HEK293 (cell line): Measurements from ENCODE around the gene PRKD3.

Experiments
- CTCF ChIA-PET: fragments of 350-600 bp; formaldehyde crosslinking; extraction: SDS; loops from one replicate; lab custom pipeline; 2021; ENCODE audit warnings: antibody characterized with exemption; lab: Yijun Ruan, JAX
- POLR2A ChIA-PET: fragments of 300-600 bp; formaldehyde crosslinking; extraction: SDS; loops from one replicate; lab custom pipeline; 2020; ENCODE audit warnings: antibody characterized with exemption, inconsistent platforms; lab: Yijun Ruan, JAX
- H3K27ac ChIP-seq: fragments of 200-500 bp; sonication (Bioruptor generic); 2 replicates; pipeline ENCODE4 v1.5.1; 2014; ENCODE audit warnings: low read depth, low read length, control low read depth, inconsistent platforms; ENCODE audit errors: extremely low read depth
- H3K36me3 ChIP-seq, 2 experiments: fragments of 200-500 bp in 1 of 2; sonication (Bioruptor generic) in 1 of 2; 1 replicate in 1 of 2; 2 replicates in 1 of 2; pipeline ENCODE4 v1.5.1; 2014 to 2017; ENCODE audit warnings: inconsistent platforms in 2 of 2, low read length in 2 of 2; ENCODE audit not compliant: control insufficient read depth in 2 of 2, insufficient read depth in 1 of 2
- H3K4me1 ChIP-seq: fragments of 200-500 bp; sonication (Bioruptor generic); 2 replicates; pipeline ENCODE4 v1.5.1; 2014; ENCODE audit warnings: mild to moderate bottlenecking, low read length, inconsistent platforms; ENCODE audit not compliant: control insufficient read depth, insufficient read depth
- H3K4me3 ChIP-seq: 2 replicates; pipeline ENCODE4 v1.5.1; 2011; ENCODE audit warnings: low read depth, mild to moderate bottlenecking, control low read depth, low read length, moderate library complexity
- H3K9me3 ChIP-seq: fragments of 200-500 bp; sonication (Bioruptor generic); 2 replicates; pipeline ENCODE4 v1.5.1; 2014; ENCODE audit warnings: low read depth, low read length, inconsistent platforms; ENCODE audit not compliant: control insufficient read depth, insufficient read depth
- GLI4 ChIP-seq: fragments of 450-650 bp; formaldehyde crosslinking; IDR thresholded peaks from 2 replicates; pipeline ENCODE4 v1.5.1; 2016; ENCODE audit warnings: missing biosample characterization, missing genetic modification characterization
- KLF1 ChIP-seq: fragments of 450-650 bp; formaldehyde crosslinking; IDR thresholded peaks from 2 replicates; pipeline ENCODE4 v1.5.1; 2016; ENCODE audit warnings: missing biosample characterization, missing genetic modification characterization
- PRDM10 ChIP-seq: fragments of 450-650 bp; formaldehyde crosslinking; IDR thresholded peaks from 2 replicates; pipeline ENCODE4 v1.5.1; 2016; ENCODE audit warnings: missing biosample characterization, missing genetic modification characterization
- ZBTB17 ChIP-seq: fragments of 450-650 bp; formaldehyde crosslinking; IDR thresholded peaks from 2 replicates; pipeline ENCODE4 v1.5.1; 2016; ENCODE audit warnings: missing biosample characterization, missing genetic modification characterization
- ZIC2 ChIP-seq: fragments of 450-650 bp; formaldehyde crosslinking; IDR thresholded peaks from 2 replicates; pipeline ENCODE4 v1.5.1; 2016; ENCODE audit warnings: missing biosample characterization, missing genetic modification characterization
- ZNF114 ChIP-seq: fragments of 450-650 bp; formaldehyde crosslinking; IDR thresholded peaks from 2 replicates; pipeline ENCODE4 v1.5.0; 2017; ENCODE audit warnings: missing biosample characterization, missing genetic modification characterization
- ZNF133 ChIP-seq: fragments of 450-650 bp; formaldehyde crosslinking; IDR thresholded peaks from 2 replicates; pipeline ENCODE4 v1.5.1; 2016; ENCODE audit warnings: missing biosample characterization, missing genetic modification characterization
- ZNF138 ChIP-seq: fragments of 450-650 bp; formaldehyde crosslinking; IDR thresholded peaks from 2 replicates; pipeline ENCODE4 v1.5.1; 2016; ENCODE audit warnings: missing biosample characterization, missing genetic modification characterization, borderline replicate concordance
- ZNF140 ChIP-seq: fragments of 450-650 bp; formaldehyde crosslinking; IDR thresholded peaks from 2 replicates; pipeline ENCODE4 v1.5.1; 2016; ENCODE audit warnings: missing biosample characterization, missing genetic modification characterization
- ZNF16 ChIP-seq: fragments of 450-650 bp; formaldehyde crosslinking; IDR thresholded peaks from 2 replicates; pipeline ENCODE4 v1.5.1; 2016; ENCODE audit warnings: low read depth, missing biosample characterization, missing genetic modification characterization
- ZNF175 ChIP-seq: fragments of 450-650 bp; formaldehyde crosslinking; IDR thresholded peaks from 2 replicates; pipeline ENCODE4 v1.5.1; 2016; ENCODE audit warnings: missing biosample characterization, missing genetic modification characterization
- ZNF280C ChIP-seq: fragments of 450-650 bp; formaldehyde crosslinking; IDR thresholded peaks from 2 replicates; pipeline ENCODE4 v1.5.1; 2016; ENCODE audit warnings: missing biosample characterization, missing genetic modification characterization
- ZNF292 ChIP-seq: fragments of 450-650 bp; formaldehyde crosslinking; IDR thresholded peaks from 2 replicates; pipeline ENCODE4 v1.5.1; 2016; ENCODE audit warnings: low read depth, missing biosample characterization, missing genetic modification characterization, borderline replicate concordance
- ZNF37A ChIP-seq: fragments of 450-650 bp; IDR thresholded peaks from 2 replicates; pipeline ENCODE4 v1.5.1; 2018; ENCODE audit warnings: missing biosample characterization, missing genetic modification characterization
- ZNF530 ChIP-seq: fragments of 450-650 bp; formaldehyde crosslinking; IDR thresholded peaks from 2 replicates; pipeline ENCODE4 v1.5.1; 2016; ENCODE audit warnings: low read depth, missing biosample characterization, missing genetic modification characterization
- ZNF76 ChIP-seq: fragments of 450-650 bp; formaldehyde crosslinking; IDR thresholded peaks from 2 replicates; pipeline ENCODE4; 2016; ENCODE audit warnings: low read depth, missing biosample characterization, missing genetic modification characterization, borderline replicate concordance
- ZSCAN18 ChIP-seq: fragments of 450-650 bp; formaldehyde crosslinking; IDR thresholded peaks from 2 replicates; pipeline ENCODE4 v1.5.1; 2016; ENCODE audit warnings: missing biosample characterization, missing genetic modification characterization

PRKD3 gene

DNA sequence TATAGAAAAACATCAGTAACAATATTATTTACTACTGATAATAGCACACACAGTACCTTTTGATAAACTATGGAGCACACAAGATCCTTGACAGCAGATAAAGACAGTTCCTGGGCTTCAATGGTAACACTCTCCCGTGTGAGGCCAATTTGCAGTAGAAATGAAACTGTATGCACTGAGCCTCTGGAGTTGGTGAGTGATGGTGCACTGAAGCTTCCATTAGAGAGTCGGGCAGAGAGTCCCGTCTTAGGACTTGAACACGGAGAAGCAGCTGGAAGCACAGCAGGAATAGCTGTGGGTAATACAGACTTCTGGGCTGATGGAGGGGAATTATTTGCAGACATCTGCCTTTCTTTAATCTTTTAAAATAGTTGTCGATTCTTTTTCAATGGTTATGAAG is 8.5 kb downstream of the PRKD3 start (continued):
- TF ChIP-seq PRDM10 (tag by site-specific recombination) (no peak), ZNF37A (tag by site-specific recombination) (no peak), ZNF114 (tag by site-specific recombination) (no peak)

DNA sequence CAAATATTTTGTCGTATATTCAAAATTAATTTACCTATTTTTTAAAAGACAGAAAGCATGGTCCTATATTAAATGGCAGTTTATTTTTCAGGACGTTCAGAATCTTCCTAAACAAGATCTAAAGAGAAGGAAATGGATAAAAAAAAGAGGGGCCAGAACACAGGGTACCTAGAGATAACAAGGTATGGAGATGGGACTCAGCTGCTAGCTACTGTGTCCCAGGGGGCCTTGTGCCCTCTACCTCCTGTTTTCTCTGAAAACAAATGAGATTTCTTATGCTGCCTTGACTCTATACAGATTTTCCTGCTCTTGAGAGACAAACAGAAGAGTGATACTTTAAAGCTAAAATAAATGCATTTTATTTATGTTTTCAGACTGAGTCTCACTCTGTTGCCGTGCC is 9.3 kb downstream of the PRKD3 start:
- H3K4me3 ChIP-seq, result no peak overlapping the region
- ChIA-PET POLR2A (interaction anchor here (0.6 kb wide), 1 partner anchor 72 kb away, joined by 3 read pairs; no protein-coding TSS in a partner anchor), CTCF (no interaction called here)
- TF ChIP-seq ZNF138 (tag by site-specific recombination) (no peak), ZNF133 (no peak), ZNF140 (tag by site-specific recombination) (no peak), ZNF530 (tag by site-specific recombination) (no peak), GLI4 (no peak), ZIC2 (no peak), ZNF16 (tag by site-specific recombination) (no peak), ZNF76 (tag by site-specific recombination) (no peak), ZNF175 (no peak)
- H3K27ac ChIP-seq, result no peak overlapping the region
- H3K36me3 ChIP-seq, result peaks cover 0 to 3% of the 10 kb centered on the region in 2 experiments; a peak in 2 of 3 replicates
- H3K9me3 ChIP-seq, result no peaks in the 10 kb centered on the region
- peaks cover 58% of the 10 kb centered on the region for H3K4me1 ChIP-seq

DNA sequence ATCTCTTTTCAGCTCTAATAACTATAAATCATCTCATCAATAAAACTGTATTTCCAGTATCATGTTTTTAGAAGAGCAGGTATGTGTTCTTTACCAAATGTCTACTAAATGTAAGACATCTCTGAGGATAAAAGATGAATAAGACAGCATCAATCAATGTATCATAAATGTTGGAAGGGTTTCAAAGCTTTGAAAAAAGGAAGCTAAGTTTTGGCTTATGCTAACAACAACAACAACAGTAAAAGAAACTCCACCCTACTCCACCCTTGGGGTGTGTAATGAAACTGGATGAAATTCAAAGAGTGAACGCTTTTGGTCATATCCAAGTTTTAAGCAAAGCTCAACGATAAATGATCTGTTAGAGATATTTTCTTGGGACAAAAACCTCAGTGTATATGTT is 17.1 kb downstream of the PRKD3 start:
- CTCF ChIA-PET, result interaction anchor here (0.5 to 1.1 kb wide), 4 partner anchors 12 to 118 kb away, joined by 3 to 4 read pairs (median 3); no protein-coding TSS in a partner anchor

More for the DNA sequence above, 17.1 kb downstream of the PRKD3 start:
- TF ChIP-seq ZSCAN18 (no peak), KLF1 (tag by site-specific recombination) (peak; percentile 61), ZNF280C (tag by site-specific recombination) (no peak), ZNF292 (no peak), ZBTB17 (tag by site-specific recombination) (peak; percentile 80)
- Histone ChIP-seq H3K4me1 (peaks cover 33% of the 10 kb centered on the region), H3K4me3 (no peak overlapping the region), H3K27ac (no peak overlapping the region), H3K36me3 (no peaks in the 10 kb centered on the region; a peak in 1 of 3 replicates), H3K9me3 (no peaks in the 10 kb centered on the region)
- POLR2A ChIA-PET, result interaction anchor here (0.6 kb wide), 1 partner anchor 12 kb away, joined by 5 read pairs; no protein-coding TSS in a partner anchor
